Measurements from ENCODE around the gene CTNNA2.

The CTNNA2 gene

DNA sequence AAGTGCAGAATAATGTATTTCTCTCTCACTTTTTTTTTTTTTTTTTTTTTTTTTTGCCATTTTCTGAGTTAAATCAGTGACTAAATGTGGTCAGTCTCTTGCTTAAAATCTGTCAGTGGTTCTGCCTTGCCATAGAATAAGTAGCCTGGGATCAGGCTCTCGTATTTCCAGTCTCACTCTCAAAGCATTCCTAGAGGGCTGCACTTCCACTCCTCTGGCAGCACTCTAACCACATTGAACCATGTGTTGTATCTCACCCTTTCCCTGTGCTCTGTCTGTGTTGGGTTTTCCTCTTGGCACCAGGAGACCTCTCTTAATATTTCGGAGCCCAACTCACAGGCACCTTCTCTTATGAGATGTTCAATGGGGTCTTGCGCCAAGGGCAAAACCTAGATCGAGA is 304.4 kb downstream of the CTNNA2 start:
- no peaks in the 10 kb centered on the region for H3K27me3 Mint-ChIP-seq
- H3K36me3 Mint-ChIP-seq (ENCODE audit: low read depth): no peaks in the 10 kb centered on the region
- peaks cover 20% of the 10 kb centered on the region for H3K9me3 Mint-ChIP-seq
- no peak for DNase-seq
- H3K4me3 Mint-ChIP-seq: no peak overlapping the region
- no peak overlapping the region for H3K27ac Mint-ChIP-seq
- no peaks in the 10 kb centered on the region for H3K4me1 Mint-ChIP-seq (ENCODE audit: low read depth)

- Mint-ChIP-seq H3K36me3 (ENCODE audit: low read depth) (no peaks in the 10 kb centered on the region), H3K4me3 (no peak overlapping the region), H3K9me3 (peaks cover 17% of the 10 kb centered on the region), H3K4me1 (ENCODE audit: low read depth) (no peaks in the 10 kb centered on the region), H3K27me3 (no peaks in the 10 kb centered on the region), H3K27ac (no peak overlapping the region)
- DNase-seq: no peak
Measured at GRCh38 chr2:79820281-79820680, 307.4 kb downstream of the CTNNA2 start.

DNA sequence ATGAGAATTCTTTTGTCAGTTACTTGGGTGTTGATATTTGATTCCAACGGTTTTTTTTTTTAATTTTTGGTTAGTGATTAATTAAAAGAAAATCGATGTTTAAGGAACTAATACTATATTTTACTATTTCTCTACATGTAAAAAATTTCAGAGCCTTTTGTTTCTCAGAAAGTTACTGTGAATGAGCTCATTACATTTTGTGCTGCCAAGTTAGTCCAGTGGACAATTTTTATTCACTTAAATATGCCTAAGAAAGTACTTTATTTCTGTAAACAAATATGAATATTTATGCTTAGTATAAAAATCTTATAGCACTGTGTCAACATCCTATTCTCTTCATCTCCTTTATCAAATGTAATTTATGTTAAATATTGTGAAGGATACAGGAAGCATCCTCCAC is 309.3 kb downstream of the CTNNA2 start:
- no peak overlapping the region for H3K4me3 Mint-ChIP-seq
- no peaks in the 10 kb centered on the region for H3K36me3 Mint-ChIP-seq (ENCODE audit: low read depth)
- DNase-seq: no peak
- peaks cover 20% of the 10 kb centered on the region for H3K9me3 Mint-ChIP-seq
- no peak overlapping the region for H3K27ac Mint-ChIP-seq
- H3K27me3 Mint-ChIP-seq: no peaks in the 10 kb centered on the region
- no peaks in the 10 kb centered on the region for H3K4me1 Mint-ChIP-seq (ENCODE audit: low read depth)

- H3K9me3 Mint-ChIP-seq: peaks cover 14% of the 10 kb centered on the region
- no peaks in the 10 kb centered on the region for H3K27me3 Mint-ChIP-seq
- no peak overlapping the region for H3K27ac Mint-ChIP-seq
- no peak for DNase-seq
- H3K4me1 Mint-ChIP-seq (ENCODE audit: low read depth): no peaks in the 10 kb centered on the region
- H3K4me3 Mint-ChIP-seq: no peak overlapping the region
- no peaks in the 10 kb centered on the region for H3K36me3 Mint-ChIP-seq (ENCODE audit: low read depth)
Measured at GRCh38 chr2:79824086-79824786, 311.4 kb downstream of the CTNNA2 start.

DNA sequence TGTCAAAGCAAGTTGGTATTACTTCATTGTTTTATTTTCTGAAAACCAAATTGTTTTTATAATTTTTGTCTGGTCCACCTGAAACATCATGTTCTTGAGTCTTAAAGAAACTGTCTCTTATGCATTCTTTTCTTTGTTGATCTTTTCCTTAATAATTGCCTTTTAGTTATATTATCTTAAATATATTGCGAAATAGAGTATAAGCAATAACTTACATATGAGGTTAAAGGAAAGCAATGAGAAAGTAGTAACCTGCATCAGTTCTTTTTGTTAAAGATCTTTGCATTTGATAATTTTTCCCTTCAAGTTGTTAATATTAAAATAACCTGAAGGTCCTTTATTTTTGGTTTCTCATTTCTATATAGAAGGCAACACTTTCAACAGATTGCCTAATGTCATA is 315.0 kb downstream of the CTNNA2 start:
- no peak overlapping the region for H3K4me3 Mint-ChIP-seq
- no peaks in the 10 kb centered on the region for H3K4me1 Mint-ChIP-seq (ENCODE audit: low read depth)
- H3K27me3 Mint-ChIP-seq: no peaks in the 10 kb centered on the region
- H3K27ac Mint-ChIP-seq: no peak overlapping the region
- H3K36me3 Mint-ChIP-seq (ENCODE audit: low read depth): no peaks in the 10 kb centered on the region
- peaks cover 9% of the 10 kb centered on the region for H3K9me3 Mint-ChIP-seq
- no peak for DNase-seq

DNA sequence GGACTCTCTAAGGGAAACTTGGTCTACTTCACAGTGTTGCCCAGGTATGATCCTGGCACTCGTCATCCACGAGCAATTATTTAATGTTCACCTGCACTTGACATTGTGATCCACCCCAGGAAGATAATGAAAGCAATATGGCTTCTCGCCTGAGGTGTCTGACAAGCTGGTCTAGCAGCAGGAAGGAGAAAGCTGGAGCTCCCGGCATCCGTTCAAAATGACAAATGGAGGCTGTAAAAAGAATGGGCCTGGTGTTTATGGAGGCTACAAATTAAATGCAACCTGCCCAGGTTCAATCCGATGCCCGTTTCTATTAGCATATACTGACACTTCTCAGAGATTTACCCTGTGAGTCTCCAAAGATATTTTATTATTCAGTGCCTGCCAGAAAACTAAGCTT is 317.6 kb downstream of the CTNNA2 start:
- H3K27me3 Mint-ChIP-seq: no peaks in the 10 kb centered on the region
- H3K9me3 Mint-ChIP-seq: peaks cover 8% of the 10 kb centered on the region
- no peaks in the 10 kb centered on the region for H3K4me1 Mint-ChIP-seq (ENCODE audit: low read depth)
- no peaks in the 10 kb centered on the region for H3K36me3 Mint-ChIP-seq (ENCODE audit: low read depth)
- DNase-seq: no peak
- H3K27ac Mint-ChIP-seq: no peak overlapping the region
- H3K4me3 Mint-ChIP-seq: no peak overlapping the region

DNA sequence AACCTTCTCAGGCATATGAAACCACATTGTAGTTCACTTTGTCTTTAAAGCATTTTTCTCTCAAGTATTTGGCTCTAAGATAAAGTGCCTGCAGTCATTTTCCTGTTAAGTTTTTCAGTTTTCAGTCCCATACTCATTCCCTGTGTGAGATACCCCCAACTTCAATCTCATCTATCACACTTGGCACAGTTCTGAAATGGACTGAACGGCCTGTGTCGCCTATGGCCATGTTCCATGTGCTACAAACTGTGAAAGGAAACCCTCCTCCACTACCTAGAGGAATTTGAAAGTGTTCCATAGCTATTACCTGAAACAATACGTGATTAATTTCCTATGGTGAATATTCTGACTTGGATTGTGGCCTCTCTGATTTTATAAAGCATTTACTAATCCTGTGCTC is 319.1 kb downstream of the CTNNA2 start:
- peaks cover 8% of the 10 kb centered on the region for H3K9me3 Mint-ChIP-seq
- no peak for DNase-seq
- H3K27ac Mint-ChIP-seq: no peak overlapping the region
- H3K27me3 Mint-ChIP-seq: no peaks in the 10 kb centered on the region
- H3K36me3 Mint-ChIP-seq (ENCODE audit: low read depth): no peaks in the 10 kb centered on the region
- no peaks in the 10 kb centered on the region for H3K4me1 Mint-ChIP-seq (ENCODE audit: low read depth)
- H3K4me3 Mint-ChIP-seq: no peak overlapping the region

GRCh38 chr2:79832511-79833234 is 319.8 kb downstream of the CTNNA2 start:
- Mint-ChIP-seq H3K36me3 (ENCODE audit: low read depth) (no peaks in the 10 kb centered on the region), H3K27ac (no peak overlapping the region), H3K9me3 (peaks cover 8% of the 10 kb centered on the region), H3K27me3 (no peaks in the 10 kb centered on the region), H3K4me1 (ENCODE audit: low read depth) (no peaks in the 10 kb centered on the region), H3K4me3 (no peak overlapping the region)
- DNase-seq: no peak

GRCh38 chr2:79833235-79833878 is 320.5 kb downstream of the CTNNA2 start:
- H3K4me1 Mint-ChIP-seq (ENCODE audit: low read depth): no peaks in the 10 kb centered on the region

GRCh38 chr2:79835911-79836310 is 323.1 kb downstream of the CTNNA2 start:
- H3K4me1 Mint-ChIP-seq (ENCODE audit: low read depth): no peaks in the 10 kb centered on the region
- no peak overlapping the region for H3K4me3 Mint-ChIP-seq
- no peaks in the 10 kb centered on the region for H3K27me3 Mint-ChIP-seq
- H3K36me3 Mint-ChIP-seq (ENCODE audit: low read depth): no peaks in the 10 kb centered on the region
- DNase-seq: no peak
- peaks cover 5% of the 10 kb centered on the region for H3K9me3 Mint-ChIP-seq
- no peak overlapping the region for H3K27ac Mint-ChIP-seq

More at GRCh38 chr2:79833235-79833878, 320.5 kb downstream of the CTNNA2 start:
- no peaks in the 10 kb centered on the region for H3K27me3 Mint-ChIP-seq
- no peak overlapping the region for H3K4me3 Mint-ChIP-seq
- peaks cover 8% of the 10 kb centered on the region for H3K9me3 Mint-ChIP-seq
- H3K36me3 Mint-ChIP-seq (ENCODE audit: low read depth): no peaks in the 10 kb centered on the region
- no peak for DNase-seq
- H3K27ac Mint-ChIP-seq: no peak overlapping the region

- peaks cover 5% of the 10 kb centered on the region for H3K9me3 Mint-ChIP-seq
- no peak overlapping the region for H3K4me3 Mint-ChIP-seq
- no peaks in the 10 kb centered on the region for H3K36me3 Mint-ChIP-seq (ENCODE audit: low read depth)
- H3K4me1 Mint-ChIP-seq (ENCODE audit: low read depth): no peaks in the 10 kb centered on the region
- H3K27me3 Mint-ChIP-seq: no peaks in the 10 kb centered on the region
- H3K27ac Mint-ChIP-seq: no peak overlapping the region
- DNase-seq: no peak
Measured at GRCh38 chr2:79844011-79844410, 331.2 kb downstream of the CTNNA2 start.

DNA sequence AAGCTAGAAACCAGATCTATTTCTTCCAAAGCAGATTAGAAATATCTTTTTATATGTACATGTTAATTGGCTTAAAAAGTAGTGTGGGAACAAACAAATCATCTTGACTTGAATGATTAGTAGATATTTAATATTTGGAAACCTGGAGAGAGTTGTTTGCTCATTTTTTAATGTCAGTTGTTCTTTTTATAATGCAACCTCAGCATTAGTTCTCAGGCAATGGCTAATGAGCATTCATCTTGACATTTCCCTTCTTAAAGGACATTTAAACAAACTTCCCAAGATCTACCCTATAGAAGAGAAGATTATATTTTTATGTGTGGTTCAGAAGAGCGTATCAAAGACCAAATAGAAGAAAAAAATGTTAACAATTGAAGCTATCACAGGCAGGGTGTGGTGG is 334.0 kb downstream of the CTNNA2 start:
- H3K4me1 Mint-ChIP-seq (ENCODE audit: low read depth): no peaks in the 10 kb centered on the region
- no peaks in the 10 kb centered on the region for H3K36me3 Mint-ChIP-seq (ENCODE audit: low read depth)
- H3K27ac Mint-ChIP-seq: no peak overlapping the region
- H3K27me3 Mint-ChIP-seq: no peaks in the 10 kb centered on the region
- peaks cover 6% of the 10 kb centered on the region for H3K9me3 Mint-ChIP-seq
- no peak for DNase-seq
- no peak overlapping the region for H3K4me3 Mint-ChIP-seq

- no peak for DNase-seq
Measured at GRCh38 chr2:79849241-79849640, 336.4 kb downstream of the CTNNA2 start.

GRCh38 chr2:79849949-79850348 is 337.1 kb downstream of the CTNNA2 start:
- Mint-ChIP-seq H3K4me3 (no peak overlapping the region), H3K36me3 (ENCODE audit: low read depth) (no peaks in the 10 kb centered on the region), H3K9me3 (peaks cover 4% of the 10 kb centered on the region), H3K4me1 (ENCODE audit: low read depth) (no peaks in the 10 kb centered on the region), H3K27ac (no peak overlapping the region), H3K27me3 (no peaks in the 10 kb centered on the region)
- no peak for DNase-seq

More at GRCh38 chr2:79849241-79849640, 336.4 kb downstream of the CTNNA2 start:
- Mint-ChIP-seq H3K9me3 (peaks cover 4% of the 10 kb centered on the region), H3K27me3 (no peaks in the 10 kb centered on the region), H3K4me3 (no peak overlapping the region), H3K27ac (no peak overlapping the region), H3K36me3 (ENCODE audit: low read depth) (no peaks in the 10 kb centered on the region), H3K4me1 (ENCODE audit: low read depth) (no peaks in the 10 kb centered on the region)

GRCh38 chr2:79850912-79851311 is 338.1 kb downstream of the CTNNA2 start:
- Mint-ChIP-seq H3K9me3 (peaks cover 6% of the 10 kb centered on the region), H3K27me3 (no peaks in the 10 kb centered on the region), H3K36me3 (ENCODE audit: low read depth) (no peaks in the 10 kb centered on the region), H3K4me1 (ENCODE audit: low read depth) (no peaks in the 10 kb centered on the region), H3K4me3 (no peak overlapping the region), H3K27ac (no peak overlapping the region)
- DNase-seq: no peak
